ENCODE results near the gene CEACAM3. TPM values are rescaled to one million over a fixed set of nuclear protein-coding genes. Genes with fewer than 3 reads are reported as not detected.

The CEACAM3 gene
- total RNA-seq, 1 experiment from 2014 or later, result not detected

- peaks cover 11% of the 10 kb centered on the region; the same call in 1 of the 2 replicates for H3K36me3 ChIP-seq (ENCODE audit: low read depth)
- H3K27me3 ChIP-seq (ENCODE audit: insufficient read depth, low read depth), result no peaks in the 10 kb centered on the region
- H3K4me1 ChIP-seq (replicated peaks; ENCODE audit: insufficient read depth), result peaks cover 91% of the 10 kb centered on the region
- ChIA-PET POLR2A (ENCODE audit: unreplicated experiment) (interaction anchor here (0.7 kb wide), 1 partner anchor 19 kb away, joined by 10 read pairs; no protein-coding TSS in a partner anchor), CTCF (interaction anchor here (0.7 to 2.0 kb wide), 5 partner anchors 8 to 70 kb away, joined by 3 to 5 read pairs (median 4); no protein-coding TSS in a partner anchor)
- TF ChIP-seq EZH2 (IDR thresholded peaks at IDR 0.05; ENCODE audit: low read depth) (no peak), CTCF (conservative IDR thresholded peaks at IDR 0.05) (no peak)
- H4K20me1 ChIP-seq (ENCODE audit: insufficient read depth), result no peaks in the 10 kb centered on the region
- DNase-seq, result peak; percentile 50 to 91
- H3K9me3 ChIP-seq (ENCODE audit: insufficient read depth, low read depth), result no peaks in the 10 kb centered on the region
- no TSS peak for BruUV-seq (replicated peaks)
- peaks cover 78% of the 10 kb centered on the region for H3F3A ChIP-seq (ENCODE audit: insufficient read depth, low read depth)
- peak overlapping the region; percentile 4; the same call in 1 of the 2 replicates for H3K4me3 ChIP-seq
- H2AFZ ChIP-seq, result no peak overlapping the region
- intact Hi-C loops (cut with micrococcal nuclease; ENCODE audit: unreplicated experiment), result no loop called here
- H3K9me2 ChIP-seq (ENCODE audit: insufficient read depth), result no peaks in the 10 kb centered on the region
- no peaks in the 10 kb centered on the region for H3K79me2 ChIP-seq (ENCODE audit: low read depth)
- H3K27ac ChIP-seq, result peak overlapping the region; percentile 100
- H3K4me2 ChIP-seq, result peak overlapping the region; percentile 57
Observed at GRCh38 chr19:41776700-41777099, 19.7 kb upstream of the CEACAM3 start.

GRCh38 chr19:41783612-41784011, 12.8 kb upstream of the CEACAM3 start:
- Histone ChIP-seq H3K4me2 (no peak overlapping the region), H3K4me3 (no peak overlapping the region), H3F3A (ENCODE audit: insufficient read depth, low read depth) (peaks cover 36% of the 10 kb centered on the region), H3K27me3 (ENCODE audit: insufficient read depth, low read depth) (no peaks in the 10 kb centered on the region), H3K27ac (peak overlapping the region; percentile 53), H3K9me3 (ENCODE audit: insufficient read depth, low read depth) (no peaks in the 10 kb centered on the region), H3K4me1 (replicated peaks; ENCODE audit: insufficient read depth) (peaks cover 68% of the 10 kb centered on the region), H4K20me1 (ENCODE audit: insufficient read depth) (no peaks in the 10 kb centered on the region), H3K9me2 (ENCODE audit: insufficient read depth) (no peaks in the 10 kb centered on the region), H3K36me3 (ENCODE audit: low read depth) (no peaks in the 10 kb centered on the region), H3K79me2 (ENCODE audit: low read depth) (no peaks in the 10 kb centered on the region), H2AFZ (no peak overlapping the region)
- ChIA-PET CTCF (interaction anchor here (1.8 to 5.0 kb wide), 2 partner anchors 9 to 30 kb away, joined by 4 to 50 read pairs; partner anchors contain the start of gene CEACAM6), POLR2A (ENCODE audit: unreplicated experiment) (interaction anchor here (0.7 to 1.2 kb wide), 3 partner anchors 8 to 28 kb away, joined by 4 to 25 read pairs (median 8); partner anchors contain the start of gene CEACAM6)
- no TSS peak for BruUV-seq (replicated peaks)
- intact Hi-C loops (cut with micrococcal nuclease; ENCODE audit: unreplicated experiment), result loop anchor here (2.0 kb wide), 1 partner anchor 37 kb away; no protein-coding TSS in a partner anchor
- no peak for TF ChIP-seq CTCF (conservative IDR thresholded peaks at IDR 0.05)
- no peak for TF ChIP-seq EZH2 (IDR thresholded peaks at IDR 0.05; ENCODE audit: low read depth)
- DNase-seq, result peak; percentile 48 to 72

- CTCF ChIA-PET, result interaction anchor here (0.5 to 5.0 kb wide), 5 partner anchors 8 to 30 kb away, joined by 3 to 50 read pairs (median 4); partner anchors contain the start of gene CEACAM6
- Histone ChIP-seq H3K4me1 (replicated peaks; ENCODE audit: insufficient read depth) (peaks cover 67% of the 10 kb centered on the region), H2AFZ (no peak overlapping the region), H3K4me3 (no peak overlapping the region), H3K27ac (peak overlapping the region; percentile 51), H4K20me1 (ENCODE audit: insufficient read depth) (no peaks in the 10 kb centered on the region), H3K9me3 (ENCODE audit: insufficient read depth, low read depth) (no peaks in the 10 kb centered on the region), H3K36me3 (ENCODE audit: low read depth) (no peaks in the 10 kb centered on the region), H3F3A (ENCODE audit: insufficient read depth, low read depth) (peaks cover 31% of the 10 kb centered on the region), H3K9me2 (ENCODE audit: insufficient read depth) (no peaks in the 10 kb centered on the region), H3K4me2 (peak overlapping the region; percentile 3; the same call in 1 of the 2 replicates), H3K27me3 (ENCODE audit: insufficient read depth, low read depth) (no peaks in the 10 kb centered on the region), H3K79me2 (ENCODE audit: low read depth) (no peaks in the 10 kb centered on the region)
- intact Hi-C loops (cut with micrococcal nuclease; ENCODE audit: unreplicated experiment), result loop anchor here (2.0 kb wide), 1 partner anchor 38 kb away; no protein-coding TSS in a partner anchor
- TF ChIP-seq CTCF (conservative IDR thresholded peaks at IDR 0.05) (no peak), EZH2 (IDR thresholded peaks at IDR 0.05; ENCODE audit: low read depth) (no peak)
- BruUV-seq (replicated peaks), result no TSS peak
- DNase-seq, result no peak
- POLR2A ChIA-PET (ENCODE audit: unreplicated experiment), result interaction anchor here (0.7 to 1.2 kb wide), 3 partner anchors 8 to 29 kb away, joined by 4 to 25 read pairs (median 8); partner anchors contain the start of gene CEACAM6
Observed at GRCh38 chr19:41784312-41784711, 12.1 kb upstream of the CEACAM3 start.
